NCI-H1694 (cell line): ENCODE data around the gene TAS2R4.
"Not testable (repeated sequence)": the region's sequence is repeated elsewhere in the genome, so short reads cannot be mapped to it uniquely, and the experiment has no call there.

Experiments
- DNase-seq: peaks from one replicate; lab custom pipeline; 2025; lab: John Stamatoyannopoulos, UW

Gene TAS2R4, protein sequence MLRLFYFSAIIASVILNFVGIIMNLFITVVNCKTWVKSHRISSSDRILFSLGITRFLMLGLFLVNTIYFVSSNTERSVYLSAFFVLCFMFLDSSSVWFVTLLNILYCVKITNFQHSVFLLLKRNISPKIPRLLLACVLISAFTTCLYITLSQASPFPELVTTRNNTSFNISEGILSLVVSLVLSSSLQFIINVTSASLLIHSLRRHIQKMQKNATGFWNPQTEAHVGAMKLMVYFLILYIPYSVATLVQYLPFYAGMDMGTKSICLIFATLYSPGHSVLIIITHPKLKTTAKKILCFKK

DNA sequence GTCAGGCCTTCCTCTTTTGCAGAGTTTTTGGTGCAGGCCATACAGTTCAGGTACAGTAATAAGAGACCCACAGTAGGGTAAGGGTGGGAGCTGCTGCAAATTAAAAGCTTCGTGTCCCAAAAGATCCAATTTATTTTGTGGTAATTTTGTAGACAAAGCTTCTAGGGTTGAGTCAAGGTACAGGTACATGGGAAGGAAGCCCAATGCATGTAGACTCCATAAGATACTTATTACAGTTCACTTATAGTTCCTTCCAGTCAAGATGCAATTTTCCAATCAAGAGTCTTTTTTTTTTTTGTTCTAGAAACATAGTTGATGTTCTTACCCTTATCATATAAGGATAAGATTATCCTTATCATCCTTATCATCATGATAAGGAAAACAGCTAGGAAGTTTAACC, at the start of gene TAS2R4:
TSS of gene TAS2R4 (plus strand) at position 301 of the 400 bp plus-strand sequence. CDS start 1,815 bp downstream, outside the sequence.
- DNase-seq, result no peak

DNA sequence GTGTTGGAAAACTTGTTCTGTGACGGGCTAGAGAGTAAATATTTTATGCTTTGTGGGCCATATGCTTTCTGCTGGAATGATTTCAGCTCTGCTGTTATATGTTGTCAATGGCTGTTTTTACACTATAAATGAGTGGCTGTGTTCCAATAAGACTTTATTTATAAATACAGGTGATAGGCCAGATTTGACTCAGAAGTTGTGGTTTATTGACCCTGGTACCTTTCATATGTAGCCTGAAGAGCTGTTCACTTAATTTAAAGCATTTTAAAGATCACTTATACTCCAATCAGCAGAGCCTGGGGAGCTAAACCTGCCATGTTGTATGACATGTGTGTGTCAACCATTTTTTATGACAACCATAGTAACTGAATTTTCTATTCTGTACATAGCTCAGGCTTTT, 47.5 kb upstream of the TAS2R4 start:
- no peak for DNase-seq

DNA sequence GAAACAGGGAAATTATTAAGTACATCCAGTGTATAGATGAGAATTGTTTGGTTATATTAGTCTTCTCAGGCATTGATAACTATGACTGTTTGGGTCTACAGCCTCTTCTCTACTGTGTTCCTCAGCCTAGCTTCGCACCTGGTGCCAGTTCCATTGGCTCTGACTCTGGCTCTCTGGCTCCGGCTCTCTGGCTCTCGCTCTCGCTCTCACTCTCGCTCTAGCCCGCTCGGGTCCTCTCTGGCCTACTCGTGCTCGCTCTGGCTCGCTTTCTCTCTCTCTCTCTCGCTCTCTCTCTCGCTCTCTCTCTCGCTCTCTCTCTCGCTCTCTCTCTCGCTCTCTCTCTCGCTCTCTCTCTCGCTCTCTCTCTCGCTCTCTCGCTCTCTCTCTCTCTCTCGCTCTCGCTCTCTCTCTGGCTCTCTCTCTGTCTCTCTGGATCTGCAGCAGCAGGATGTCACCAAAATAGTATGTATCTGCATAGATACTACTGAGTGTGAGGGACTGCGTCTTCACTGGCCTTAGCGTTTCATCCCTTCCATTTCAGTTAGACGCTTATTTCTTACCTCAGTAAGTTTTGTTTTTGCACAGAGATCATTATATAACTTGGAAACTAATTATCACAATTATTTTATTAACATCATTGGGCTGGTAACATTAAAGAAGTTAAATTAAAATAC, 44.9 kb upstream of the TAS2R4 start:
- no peak for DNase-seq

DNA sequence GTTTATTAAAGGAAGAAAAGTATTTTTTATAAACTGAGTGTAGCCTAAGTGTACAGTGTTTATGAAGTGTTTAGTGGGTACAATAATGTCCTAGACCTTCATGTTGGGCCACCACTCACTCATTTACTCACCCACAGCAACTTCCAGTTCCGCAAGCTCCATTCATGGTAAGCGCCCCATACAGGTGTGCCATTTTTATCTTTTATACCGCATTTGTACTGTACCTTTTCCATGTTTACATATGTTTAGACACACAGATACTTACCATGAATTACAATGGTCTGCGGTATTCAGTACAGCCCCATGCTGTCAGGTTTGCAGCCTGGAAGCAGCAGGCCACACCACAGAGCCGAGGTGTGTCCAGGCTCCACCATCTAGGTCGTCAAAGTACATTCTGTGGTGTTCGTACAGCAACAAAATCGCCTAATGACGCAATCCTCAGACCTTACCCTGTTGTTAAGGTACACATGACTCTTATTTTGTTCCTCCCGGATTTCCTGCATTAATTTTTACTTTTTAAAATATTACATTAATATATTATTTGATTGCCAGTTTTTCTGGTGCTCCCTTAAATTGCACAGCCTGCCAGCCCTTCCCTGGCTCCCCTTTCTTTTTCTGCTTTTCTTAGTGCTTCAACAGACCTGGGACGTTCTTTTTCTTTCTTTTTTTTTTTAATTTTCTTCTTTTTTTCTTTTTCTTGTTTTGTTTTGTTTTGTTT, 39.2 kb upstream of the TAS2R4 start:
- no peak for DNase-seq

DNA sequence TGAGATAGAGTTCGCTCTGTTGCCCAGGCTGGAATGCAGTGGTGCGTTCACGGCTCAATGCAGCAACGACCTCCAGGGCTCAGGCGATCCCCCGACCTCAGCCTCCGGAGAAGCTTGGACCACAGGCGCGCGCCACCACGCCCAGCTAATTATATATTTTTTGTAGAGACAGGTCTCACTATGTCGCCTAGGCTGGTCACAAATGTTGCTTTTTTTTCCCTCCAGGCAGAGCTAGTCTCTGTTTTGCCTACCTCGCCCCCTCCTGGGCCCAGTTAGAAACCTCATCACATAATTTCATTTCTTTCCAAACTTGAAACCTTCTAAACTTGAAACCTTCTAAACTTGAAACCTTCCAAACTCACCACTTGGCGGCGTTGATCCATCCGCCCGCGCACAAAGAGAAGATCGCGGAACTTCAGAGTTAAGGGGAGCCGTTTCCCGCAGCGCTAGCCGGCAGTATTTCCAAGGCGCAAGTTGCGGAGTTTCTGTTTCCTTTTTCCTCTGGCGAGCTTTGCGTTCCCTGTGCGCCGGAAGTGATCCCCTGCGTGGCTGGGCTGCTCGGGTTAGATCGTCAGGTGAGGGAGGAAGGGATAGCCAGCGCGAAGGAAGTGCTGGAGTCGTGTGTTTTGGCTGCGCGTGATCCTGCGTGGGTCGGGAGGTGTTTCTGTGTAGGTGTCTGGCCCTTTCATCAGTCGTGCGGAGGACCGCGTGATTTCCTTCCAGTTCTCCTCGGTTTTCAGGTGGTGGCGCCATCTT, 38.5 kb upstream of the TAS2R4 start, which contains the start of gene SSBP1:
TSS of gene SSBP1 (plus strand) at position 523 of the 756 bp plus-strand sequence. CDS start 809 bp downstream, outside the sequence.
- DNase-seq, result peak; percentile 93

DNA sequence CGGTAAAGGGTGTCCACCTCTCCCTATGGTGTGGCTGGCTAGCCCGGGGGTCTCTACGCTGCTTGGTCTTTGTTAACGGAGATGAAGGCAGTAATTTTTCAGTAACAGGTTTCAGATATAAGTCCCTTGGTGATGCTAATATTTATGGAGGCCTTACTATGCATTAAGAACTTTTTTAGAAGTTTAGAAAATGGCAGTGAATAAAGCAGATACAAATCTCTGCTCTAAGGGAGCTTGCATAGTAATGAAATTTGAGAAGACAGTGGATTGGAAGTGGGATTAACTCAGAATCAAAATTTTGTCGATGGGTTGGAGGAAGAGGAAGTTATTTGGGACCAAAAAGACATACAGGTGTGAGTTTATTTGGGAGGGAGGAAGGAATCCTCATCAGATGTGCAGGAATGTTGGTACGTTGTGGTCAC, 37.9 kb upstream of the TAS2R4 start:
- no peak for DNase-seq

DNA sequence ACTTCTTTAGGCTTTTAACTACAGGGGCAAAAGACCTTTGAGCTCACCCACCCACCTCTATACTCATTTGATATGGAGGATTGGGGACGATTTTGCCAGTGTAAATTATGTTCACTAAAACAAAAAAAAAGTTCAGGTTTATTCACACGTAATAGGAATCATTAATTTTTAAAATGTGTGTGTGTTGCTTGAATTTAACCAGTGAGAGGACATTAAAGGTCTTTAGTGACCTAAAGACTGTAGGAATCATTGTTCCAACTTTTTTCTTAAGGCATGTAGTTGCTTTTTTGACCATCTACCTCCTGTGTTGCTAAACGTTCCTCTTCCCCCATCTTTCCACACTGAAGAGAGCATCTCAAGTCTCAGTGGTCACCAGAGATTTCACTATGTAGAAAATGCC, 37.2 kb upstream of the TAS2R4 start:
- DNase-seq, result no peak

DNA sequence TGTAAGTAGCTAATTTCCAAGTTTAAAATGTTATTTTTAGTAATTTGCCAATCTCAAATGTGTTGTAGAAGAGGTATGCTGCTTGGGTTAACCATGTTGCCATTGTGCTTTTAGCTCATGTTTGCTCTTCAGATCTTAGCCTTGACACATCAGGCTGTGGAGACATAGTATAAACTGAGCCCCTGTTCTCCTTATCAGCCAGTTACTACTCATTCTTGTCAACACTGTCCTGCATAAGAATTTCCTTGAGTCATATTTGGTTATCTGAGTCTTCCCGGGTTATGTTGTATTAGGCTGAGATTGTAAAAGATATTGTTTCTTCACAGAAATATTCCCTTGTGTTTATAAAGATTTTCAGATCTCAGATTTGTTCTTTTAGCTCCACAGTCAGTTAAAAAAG, 34.2 kb upstream of the TAS2R4 start:
- DNase-seq, result no peak

DNA sequence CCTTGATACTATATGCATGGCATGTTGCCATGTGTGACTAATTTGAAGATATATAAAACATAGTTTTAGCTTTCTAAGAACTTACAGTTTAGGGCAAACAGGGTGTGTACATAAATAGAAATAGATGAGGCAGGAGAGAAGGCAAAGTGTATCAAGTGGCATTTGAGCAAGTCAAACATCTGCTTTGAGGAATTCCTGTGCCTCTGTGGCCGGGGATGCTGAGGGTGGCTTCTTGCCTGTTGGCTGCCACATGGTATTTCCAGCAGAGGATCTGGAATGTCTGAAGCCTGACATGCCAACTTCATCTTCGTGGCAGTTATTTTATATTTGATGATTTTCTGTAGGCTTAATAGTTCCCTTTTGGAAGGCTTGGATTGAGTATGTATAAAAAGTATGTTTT, 32.3 kb upstream of the TAS2R4 start:
- DNase-seq, result no peak

DNA sequence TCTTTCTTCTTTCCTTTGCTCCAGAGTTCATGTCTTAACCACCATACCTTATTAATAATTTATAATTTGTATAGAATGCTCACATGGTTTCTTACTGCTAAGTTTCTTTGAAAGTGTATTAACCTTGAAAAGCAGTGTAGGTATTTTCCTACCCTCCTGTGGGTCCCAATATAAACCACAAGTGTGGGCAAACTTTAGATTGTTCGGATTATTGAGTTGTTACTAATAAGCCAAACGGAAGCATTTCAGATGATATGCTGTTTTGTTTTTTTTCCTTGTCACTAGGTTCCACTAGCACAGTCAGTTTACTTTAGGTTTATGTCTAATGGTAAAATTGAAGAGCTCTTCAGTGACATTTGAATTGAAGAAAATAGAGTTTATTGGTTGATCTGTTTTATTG, 28.1 kb upstream of the TAS2R4 start:
- DNase-seq, result no peak

DNA sequence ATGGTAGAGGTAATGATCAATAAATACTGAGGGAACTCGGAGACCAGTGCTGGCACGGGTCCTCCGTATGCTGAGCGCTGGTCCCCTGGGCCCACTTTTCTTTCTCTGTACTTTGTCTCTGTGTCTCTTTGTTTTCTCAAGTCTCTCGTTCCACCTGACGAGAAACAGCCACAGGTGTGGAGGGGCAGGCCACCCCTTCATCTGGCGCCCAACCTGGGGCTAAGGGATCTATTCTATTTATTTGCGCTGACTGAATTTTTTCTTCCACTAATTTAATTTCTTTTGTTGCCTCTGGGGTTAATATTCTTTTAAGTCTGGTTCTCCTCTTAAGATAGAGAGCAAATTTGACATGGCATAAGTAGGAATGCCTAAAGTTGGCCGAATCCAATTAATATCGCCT, 24.6 kb upstream of the TAS2R4 start:
- not testable (repeated sequence) for DNase-seq

DNA sequence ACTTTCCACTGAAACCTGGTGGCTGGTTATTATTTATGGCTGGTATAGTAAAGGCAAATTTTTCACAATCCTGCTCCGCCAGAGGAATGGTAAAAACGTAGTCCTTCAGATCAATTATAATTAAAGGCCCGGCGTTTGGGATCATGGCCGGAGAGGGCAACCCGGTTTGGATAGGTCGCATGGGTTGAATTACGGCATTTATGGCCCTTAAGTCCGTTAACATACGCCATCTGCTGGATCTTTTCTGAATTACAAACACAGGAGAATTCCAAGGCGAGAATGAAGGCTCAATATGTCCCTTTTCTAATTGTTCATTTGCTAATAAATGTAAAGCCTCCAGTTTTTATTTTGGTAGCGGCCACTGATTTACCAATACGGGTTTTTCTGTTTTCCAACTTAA, 23.8 kb upstream of the TAS2R4 start:
- DNase-seq, result no peak

DNA sequence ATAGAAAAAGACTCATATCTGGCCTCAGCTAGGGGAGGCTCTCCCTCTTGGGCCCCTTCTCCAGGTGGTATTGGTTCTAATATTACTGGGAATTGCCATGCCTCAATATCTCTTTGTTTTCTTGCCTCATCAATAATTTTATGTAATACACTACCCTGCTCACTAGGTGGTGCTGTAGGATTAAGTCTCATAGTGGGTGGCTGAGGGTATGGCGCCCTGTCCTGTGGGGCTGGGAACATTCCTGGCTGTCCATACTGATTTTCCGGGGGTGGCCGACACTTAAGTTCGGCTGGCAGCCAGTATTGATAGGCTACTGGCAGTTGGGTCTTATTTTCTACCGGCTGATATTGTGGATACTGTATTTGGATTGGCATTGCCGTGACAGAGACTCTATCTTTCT, 21.5 kb upstream of the TAS2R4 start:
- no peak for DNase-seq

DNA sequence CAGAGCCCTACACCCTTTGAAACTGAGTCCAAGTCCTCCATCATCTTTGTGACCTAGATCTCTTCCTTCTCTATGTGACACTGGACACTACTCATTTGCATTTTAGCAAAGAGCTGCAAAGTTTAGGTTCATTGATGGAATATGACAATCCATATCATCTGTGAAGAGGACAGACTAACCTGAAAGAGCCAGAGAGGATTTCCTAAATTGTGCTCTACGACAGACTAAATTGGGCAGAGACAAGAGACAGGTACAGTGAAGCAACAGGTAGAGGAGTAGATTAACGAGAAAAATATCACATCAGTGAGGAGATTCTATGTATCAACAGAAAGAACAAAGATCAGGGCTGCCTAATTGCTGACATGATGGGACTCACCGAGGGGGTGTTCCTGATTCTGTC, 12.7 kb upstream of the TAS2R4 start, which contains the start of gene TAS2R3:
TSS of gene TAS2R3 (plus strand) at position 301 of the 400 bp plus-strand sequence. CDS start at position 363, 62 bp downstream.
- no peak for DNase-seq

DNA sequence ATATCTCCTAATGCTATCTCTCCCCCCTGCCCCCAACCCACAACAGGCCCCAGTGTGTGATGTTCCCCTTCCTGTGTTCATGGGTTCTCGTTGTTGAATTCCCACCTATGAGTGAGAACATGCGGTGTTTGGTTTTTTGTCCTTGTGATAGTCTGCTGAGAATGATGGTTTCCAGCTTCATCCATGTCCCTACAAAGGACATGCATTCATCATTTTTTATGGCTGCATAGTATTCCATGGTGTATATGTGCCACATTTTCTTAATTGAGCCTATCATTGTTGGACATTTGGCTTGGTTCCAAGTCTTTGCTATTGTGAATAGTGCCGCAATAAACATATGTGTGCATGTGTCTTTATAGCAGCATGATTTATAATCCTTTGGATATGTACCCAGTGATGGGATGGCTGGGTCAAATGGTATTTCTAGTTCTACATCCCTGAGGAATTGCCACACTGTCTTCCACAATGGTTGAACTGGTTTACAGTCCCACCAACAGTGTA, 6.3 kb upstream of the TAS2R4 start:
- DNase-seq, result not testable (repeated sequence)

DNA sequence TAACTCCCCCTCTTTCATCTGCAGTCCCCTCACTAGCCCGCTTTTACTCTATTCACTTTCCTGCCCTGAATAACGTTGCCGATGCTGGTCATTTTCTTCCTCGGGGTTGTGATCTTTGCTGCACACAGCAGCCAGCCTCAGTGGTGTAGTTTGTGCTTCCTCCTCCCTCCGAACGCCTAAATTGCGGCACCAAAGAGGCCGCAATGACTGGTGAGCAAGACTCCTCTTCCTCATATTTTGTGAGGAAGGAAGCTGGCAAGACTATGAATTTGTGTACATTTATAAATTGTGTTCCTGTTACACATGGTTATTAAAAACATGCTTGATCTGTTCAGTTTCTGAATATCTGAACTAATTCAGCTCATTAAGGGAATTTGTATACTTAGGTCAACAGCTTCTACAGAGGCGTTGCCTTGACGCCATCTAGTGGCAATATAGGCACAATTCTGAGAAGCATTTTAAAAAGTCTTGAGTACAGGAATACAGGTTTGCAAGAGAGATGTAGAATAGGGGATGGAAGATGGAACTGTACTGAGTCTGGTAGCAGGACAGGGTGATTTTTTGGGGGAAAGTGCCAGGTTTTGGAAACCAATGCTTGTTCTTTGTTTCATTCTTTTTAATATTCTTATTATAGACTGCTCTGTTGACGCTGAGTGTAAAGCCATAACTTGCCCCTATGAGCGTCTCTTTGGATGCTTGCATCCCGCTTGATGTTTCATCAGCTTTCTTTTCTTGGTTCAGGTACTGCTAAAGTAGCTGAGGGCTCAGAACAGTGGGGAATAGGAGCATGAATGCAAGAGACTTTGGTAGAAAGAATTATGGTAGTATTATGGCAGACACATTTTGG, 9.5 kb downstream of the TAS2R4 start:
- peak; percentile 68 for DNase-seq

DNA sequence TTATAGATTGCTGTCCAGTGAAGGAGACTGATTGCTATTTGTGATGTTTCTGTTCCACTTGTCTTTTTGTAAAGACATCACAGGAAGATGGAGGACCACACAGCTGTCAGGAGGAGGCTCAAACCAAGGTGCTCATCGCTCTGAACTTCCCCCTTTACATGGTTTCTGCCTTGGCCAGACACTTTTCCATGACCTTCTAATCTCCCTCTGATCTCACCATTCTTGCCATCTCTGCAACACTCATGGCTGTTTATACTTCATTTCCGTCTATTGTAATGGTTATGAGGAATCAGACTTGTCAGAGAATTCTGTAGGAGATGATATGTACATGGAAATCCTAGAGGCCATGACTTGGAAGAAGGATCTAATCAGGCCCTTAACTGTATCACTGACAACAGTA, 11.8 kb downstream of the TAS2R4 start:
- DNase-seq, result no peak

DNA sequence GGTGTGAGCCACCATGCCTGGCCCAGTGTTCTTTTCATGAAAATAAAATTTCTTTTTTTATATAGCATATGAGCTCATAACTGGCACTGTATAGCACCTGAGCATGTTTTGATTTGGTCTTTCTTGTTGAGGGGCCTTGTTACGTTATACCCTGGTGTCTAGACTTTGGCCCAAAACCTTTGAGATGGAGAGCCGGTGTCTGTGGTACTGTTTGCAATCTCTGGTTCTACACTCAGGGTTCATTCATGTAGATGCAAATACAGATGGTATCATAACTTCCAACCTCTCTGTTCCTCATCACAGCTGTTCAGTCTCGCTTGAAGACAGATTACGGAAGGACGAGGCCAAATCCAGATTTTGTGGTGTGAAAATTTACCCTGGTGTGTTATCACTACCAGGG, 13.4 kb downstream of the TAS2R4 start, which contains the start of gene TAS2R5:
TSS of gene TAS2R5 (plus strand) at position 301 of the 400 bp plus-strand sequence. CDS start 145 bp downstream, outside the sequence.
- no peak for DNase-seq

DNA sequence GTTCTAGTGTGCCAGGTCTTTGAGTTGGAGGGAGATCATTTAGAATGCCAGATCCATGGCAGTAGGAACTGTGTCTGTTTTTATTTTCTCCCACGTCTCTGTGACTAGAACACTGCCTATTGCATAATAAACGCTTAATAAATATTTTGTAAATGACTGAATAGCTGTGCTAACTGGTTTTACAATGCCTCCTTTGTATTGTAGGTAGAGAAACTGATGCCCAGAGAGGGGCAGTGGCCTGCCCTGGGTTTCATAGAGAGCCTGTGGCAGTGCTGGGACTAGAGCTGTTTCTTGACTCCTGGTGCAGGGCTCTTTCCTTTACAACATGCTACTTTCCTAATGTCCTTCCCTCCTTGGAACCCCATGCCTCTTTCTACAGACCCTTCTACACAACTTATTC, 16.1 kb downstream of the TAS2R4 start:
- DNase-seq, result no peak

DNA sequence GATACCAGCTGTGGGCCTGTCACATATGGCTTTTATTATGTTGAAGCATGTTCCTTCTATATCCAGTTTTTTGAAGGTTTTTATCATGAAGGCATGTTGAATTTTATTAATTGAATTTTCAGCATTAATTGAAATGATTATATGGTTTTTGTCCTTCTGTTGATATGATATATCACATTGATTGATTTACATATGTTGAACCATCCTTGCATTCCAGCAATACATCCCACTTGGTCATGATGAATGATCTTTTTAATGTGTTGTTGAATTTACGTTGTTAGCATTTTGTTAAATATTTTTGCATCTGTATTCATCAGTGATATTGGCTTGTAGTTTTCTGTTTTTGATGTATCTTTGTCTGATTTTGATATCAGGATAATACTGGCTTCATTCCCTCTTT, 43.6 kb downstream of the TAS2R4 start:
- no peak for DNase-seq

DNA sequence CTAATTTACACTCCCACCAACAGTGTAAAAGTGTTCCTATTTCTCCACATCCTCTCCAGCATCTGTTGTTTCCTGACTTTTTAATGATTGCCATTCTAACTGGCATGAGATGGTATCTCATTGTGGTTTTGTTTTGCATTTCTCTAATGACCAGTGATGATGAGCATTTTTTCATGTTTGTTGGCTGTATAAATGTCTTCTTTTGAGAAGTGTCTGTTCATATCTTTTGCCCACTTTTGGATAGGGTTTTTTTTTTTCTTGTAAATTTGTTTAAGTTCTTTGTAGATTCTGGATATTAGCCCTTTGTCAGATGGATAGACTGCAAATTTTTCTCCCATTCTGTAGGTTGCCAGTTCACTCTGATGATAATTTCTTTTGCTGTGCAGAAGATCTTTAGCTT, 46.0 kb downstream of the TAS2R4 start:
- not testable (repeated sequence) for DNase-seq
